AG04449 (cell line): Measurements from ENCODE around the gene SH3BGRL3.
"Not testable (repeated sequence)": the region's sequence is repeated elsewhere in the genome, so short reads cannot be mapped to it uniquely, and the experiment has no call there.

Experiments used
- CTCF ChIA-PET: fragments of 350-600 bp; formaldehyde crosslinking; extraction: SDS; loops from one replicate; lab custom pipeline; 2021; ENCODE audit warnings: antibody characterized with exemption; lab: Yijun Ruan, JAX
- POLR2A ChIA-PET: fragments of 400-600, 350-600 bp; formaldehyde crosslinking; extraction: SDS; loops from one replicate; lab custom pipeline; 2020; ENCODE audit warnings: antibody characterized with exemption, inconsistent platforms; lab: Yijun Ruan, JAX
- DNase-seq: peaks from one replicate; pipeline ENCODE4 v3.0.0-alpha.2; 2010; ENCODE audit warnings: low read depth, low spot score
- H3K4me3 ChIP-seq: 2 replicates; pipeline ENCODE4 v1.5.1; 2011; ENCODE audit warnings: low read depth, mild to moderate bottlenecking, control low read depth, low read length
- TF ChIP-seq, protein P1 (sequence below): IDR thresholded peaks from one replicate; pipeline ENCODE4 v1.5.1; 2011; ENCODE audit warnings: mild to moderate bottlenecking, moderate library complexity, low read length, control low read depth, inconsistent platforms; ENCODE audit not compliant: insufficient read depth; ENCODE audit errors: missing control alignments

SH3BGRL3 gene

DNA sequence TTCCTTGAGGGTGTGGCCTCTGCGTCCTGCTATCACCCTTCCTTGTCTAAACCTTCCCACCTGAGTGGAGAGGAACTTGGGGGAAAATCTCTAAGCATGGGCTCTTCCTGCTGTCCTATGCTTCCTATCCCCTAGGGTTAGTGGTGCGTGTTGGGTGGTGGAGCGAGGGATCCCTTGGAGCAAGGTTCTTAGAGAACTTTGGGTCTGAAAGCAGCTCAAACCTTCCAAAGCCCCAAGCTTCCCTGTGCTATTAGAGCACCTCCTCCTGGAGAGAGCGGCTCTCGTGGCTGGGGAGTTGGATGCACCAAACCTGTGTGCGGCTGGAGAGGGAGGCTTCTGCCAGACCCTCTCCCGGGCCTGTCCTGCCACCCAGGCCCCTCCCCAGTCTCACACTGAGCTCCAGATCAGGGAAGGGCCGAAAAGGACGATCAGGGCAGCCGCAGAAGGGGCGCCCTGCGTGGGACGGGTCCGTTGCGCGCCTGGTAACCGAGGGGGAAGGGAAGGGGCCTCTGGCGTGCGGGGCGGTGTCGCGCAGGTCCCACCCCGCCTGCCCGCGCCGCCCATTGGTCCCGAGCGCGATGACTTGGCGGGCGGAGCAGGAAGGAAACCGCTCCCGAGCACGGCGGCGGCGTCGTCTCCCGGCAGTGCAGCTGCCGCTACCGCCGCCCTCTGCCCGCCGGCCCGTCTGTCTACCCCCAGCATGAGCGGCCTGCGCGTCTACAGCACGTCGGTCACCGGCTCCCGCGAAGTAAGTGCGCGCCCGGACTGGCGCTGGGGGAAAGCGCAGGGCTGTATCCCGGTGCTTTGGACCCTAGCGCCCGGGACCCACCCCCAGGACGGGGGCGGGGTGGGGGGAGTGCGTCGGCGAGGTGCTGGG, at the start of gene SH3BGRL3:
Gene SH3BGRL3, plus strand, starts transcription at position 631 of the 877 bp plus-strand sequence. Its CDS starts 70 bp downstream, at position 701.
- H3K4me3 ChIP-seq = peak within 1 kb of the TSS; percentile 81
- TF ChIP-seq, protein P1, sequence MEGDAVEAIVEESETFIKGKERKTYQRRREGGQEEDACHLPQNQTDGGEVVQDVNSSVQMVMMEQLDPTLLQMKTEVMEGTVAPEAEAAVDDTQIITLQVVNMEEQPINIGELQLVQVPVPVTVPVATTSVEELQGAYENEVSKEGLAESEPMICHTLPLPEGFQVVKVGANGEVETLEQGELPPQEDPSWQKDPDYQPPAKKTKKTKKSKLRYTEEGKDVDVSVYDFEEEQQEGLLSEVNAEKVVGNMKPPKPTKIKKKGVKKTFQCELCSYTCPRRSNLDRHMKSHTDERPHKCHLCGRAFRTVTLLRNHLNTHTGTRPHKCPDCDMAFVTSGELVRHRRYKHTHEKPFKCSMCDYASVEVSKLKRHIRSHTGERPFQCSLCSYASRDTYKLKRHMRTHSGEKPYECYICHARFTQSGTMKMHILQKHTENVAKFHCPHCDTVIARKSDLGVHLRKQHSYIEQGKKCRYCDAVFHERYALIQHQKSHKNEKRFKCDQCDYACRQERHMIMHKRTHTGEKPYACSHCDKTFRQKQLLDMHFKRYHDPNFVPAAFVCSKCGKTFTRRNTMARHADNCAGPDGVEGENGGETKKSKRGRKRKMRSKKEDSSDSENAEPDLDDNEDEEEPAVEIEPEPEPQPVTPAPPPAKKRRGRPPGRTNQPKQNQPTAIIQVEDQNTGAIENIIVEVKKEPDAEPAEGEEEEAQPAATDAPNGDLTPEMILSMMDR = peak; percentile 75
- DNase-seq = no peak
- CTCF ChIA-PET = interaction anchor here (1.0 to 10.7 kb wide), 13 partner anchors 11 to 138 kb away, joined by 3 to 179 read pairs (median 6); partner anchors contain the start of genes CD52 and CEP85
- POLR2A ChIA-PET = interaction anchor here (0.7 to 1.6 kb wide), 4 partner anchors 9 to 99 kb away, joined by 3 to 6 read pairs (median 4); no protein-coding TSS in a partner anchor

DNA sequence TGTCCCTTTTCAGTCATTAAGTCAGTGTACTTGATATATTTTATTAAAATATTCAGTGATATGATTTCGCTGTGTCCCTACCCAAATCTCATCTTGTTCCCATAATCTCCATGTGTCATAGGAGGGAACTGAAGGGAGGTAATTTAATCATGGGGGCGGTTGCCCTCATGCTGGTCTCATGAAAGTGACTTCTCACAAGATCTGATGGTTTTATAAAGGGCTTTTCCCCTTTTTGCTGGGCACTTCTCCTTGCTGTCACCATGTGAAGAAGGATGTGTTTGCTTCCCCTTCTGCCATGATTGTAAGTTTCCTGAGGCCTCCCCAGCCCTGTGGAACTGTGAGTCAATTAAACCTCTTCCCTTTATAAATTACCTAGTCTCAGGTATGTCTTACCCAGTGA, 49.2 kb upstream of the SH3BGRL3 start:
- POLR2A ChIA-PET, DNase-seq, H3K4me3 ChIP-seq: not testable (repeated sequence)
- CTCF ChIA-PET = interaction anchor here (1.0 to 4.3 kb wide), 6 partner anchors 9 to 66 kb away, joined by 3 to 27 read pairs (median 5); no protein-coding TSS in a partner anchor

DNA sequence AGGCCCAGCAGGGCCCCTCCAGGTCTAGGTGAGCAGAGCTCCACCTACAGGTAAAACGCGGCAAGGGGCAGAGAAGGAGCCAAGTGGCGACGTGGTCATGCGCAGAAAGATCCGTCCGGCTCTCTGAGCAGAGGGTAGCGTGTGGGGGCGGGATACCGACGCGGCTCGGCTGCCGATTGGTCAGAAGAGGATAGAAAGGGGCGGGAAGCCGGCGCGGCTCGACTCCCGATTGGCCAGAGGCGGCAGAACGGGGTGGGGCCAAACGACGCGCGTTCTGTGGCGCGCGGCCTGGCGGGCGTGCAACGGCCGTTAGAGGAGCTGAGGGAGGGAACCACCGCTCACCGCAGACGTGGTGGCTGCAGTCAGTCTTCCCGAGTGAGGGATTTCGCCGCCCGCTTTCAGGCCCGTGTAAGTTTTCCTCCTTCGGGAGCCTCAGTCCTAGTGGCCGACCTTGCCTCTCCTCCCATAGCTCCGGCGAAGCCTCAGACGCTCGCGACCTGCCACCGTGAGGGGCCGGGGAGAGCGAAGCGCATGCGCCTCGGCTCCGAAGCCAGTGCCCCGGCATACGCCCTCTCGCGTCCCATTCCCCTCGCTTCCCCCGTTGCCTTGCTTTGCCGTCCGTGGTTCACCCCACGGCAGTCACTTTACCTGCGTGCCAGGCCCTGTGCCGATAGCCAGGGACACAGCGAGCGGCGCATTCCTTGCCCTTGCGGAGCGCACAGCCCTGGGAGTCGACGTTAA, 45.8 kb upstream of the SH3BGRL3 start, which contains the start of gene CEP85:
Gene CEP85, plus strand, starts transcription at position 298 of the 741 bp plus-strand sequence. CDS start 5,584 bp downstream, outside the sequence.
- TF ChIP-seq, protein P1 = peak; percentile 90
- peak within 1 kb of the TSS; percentile 100 for H3K4me3 ChIP-seq
- CTCF ChIA-PET = interaction anchor here (0.5 to 4.3 kb wide), 56 partner anchors 8 to 266 kb away, joined by 3 to 27 read pairs (median 5); partner anchors contain the start of genes C1orf232, CD52, CNKSR1 and SH3BGRL3
- peak; percentile 75 for DNase-seq
- POLR2A ChIA-PET = interaction anchor here (1.0 to 1.2 kb wide), 2 partner anchors 48 to 199 kb away, joined by 3 to 4 read pairs; no protein-coding TSS in a partner anchor

DNA sequence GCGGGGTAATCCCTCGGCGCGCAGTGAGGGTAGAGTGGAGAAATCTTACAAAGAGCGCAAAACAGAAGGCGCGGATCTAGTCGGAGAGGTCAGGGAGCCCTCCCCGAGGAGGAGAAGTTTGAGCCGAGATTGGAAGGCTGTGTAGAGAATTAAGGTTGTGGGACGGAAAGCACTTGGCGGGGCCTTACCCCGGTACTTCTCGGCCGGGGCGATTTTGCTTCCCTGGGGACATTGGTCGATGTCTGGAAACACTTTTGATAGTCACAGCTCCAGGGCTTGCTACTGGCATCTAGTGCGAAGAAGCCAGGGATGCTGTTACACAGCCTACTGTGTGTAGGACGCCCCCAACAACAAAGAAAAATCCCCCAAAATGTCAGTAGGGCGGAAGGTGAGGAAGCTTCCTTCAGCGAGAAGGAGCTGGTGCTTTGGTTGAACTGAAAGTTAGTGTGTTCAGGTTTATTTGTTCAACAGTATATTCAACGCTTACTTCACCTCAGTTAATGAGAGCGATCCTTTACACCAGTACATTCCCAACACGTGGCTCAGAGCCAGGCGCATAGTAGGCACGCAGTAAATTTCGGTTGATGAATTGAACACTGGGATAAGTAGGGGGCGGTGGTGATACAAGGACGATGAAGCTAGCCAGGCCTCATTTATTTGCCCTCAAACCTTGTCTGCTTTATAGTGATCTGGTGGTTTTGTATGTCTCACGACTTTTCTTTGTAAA, 45.1 kb upstream of the SH3BGRL3 start:
- CTCF ChIA-PET = interaction anchor here (0.5 to 4.3 kb wide), 51 partner anchors 7 to 265 kb away, joined by 3 to 27 read pairs (median 6); partner anchors contain the start of genes C1orf232, CD52, CNKSR1 and SH3BGRL3
- POLR2A ChIA-PET = interaction anchor here (1.1 kb wide), 1 partner anchor 46 kb away, joined by 3 read pairs; no protein-coding TSS in a partner anchor
- no peak for DNase-seq
- peak overlapping the region; percentile 100 for H3K4me3 ChIP-seq
- TF ChIP-seq, protein P1 = peak; percentile 6

DNA sequence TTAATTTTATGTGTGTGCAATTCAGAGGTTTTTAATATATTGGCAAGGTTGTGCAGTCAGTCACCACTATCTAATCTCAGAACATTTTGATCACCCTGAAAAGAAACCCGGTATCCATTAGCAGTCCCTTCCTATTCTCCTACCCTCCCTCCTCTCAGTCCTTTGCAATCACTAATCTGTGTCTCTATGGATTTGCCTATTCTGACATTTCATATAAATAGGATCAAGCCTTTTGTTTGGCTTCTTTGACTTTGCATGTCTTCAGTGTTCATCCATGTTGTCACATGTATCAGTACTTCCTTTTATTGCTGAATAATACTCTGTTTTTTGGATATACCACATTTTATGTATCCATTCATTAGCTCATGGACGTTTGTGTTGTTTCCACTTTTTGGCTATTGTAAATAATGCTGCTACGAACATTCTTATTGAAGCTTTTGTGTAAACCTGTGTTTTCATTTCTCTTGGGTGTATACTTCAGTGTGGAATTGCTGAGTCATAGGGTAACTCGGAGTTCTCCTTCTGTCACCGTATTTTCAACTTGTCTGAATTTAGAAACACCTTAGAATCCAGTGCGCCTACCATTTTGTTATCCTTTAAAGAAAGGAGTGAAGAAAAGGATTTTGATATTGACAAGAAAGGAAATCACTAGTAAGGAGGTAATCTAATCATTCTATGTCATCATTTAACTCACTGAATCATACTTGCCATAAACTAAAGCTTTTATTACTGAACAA, 42.5 kb upstream of the SH3BGRL3 start:
- TF ChIP-seq, protein P1 = no peak
- ChIA-PET POLR2A (no interaction called here), CTCF (interaction anchor here (0.6 to 2.4 kb wide), 5 partner anchors 12 to 126 kb away, joined by 3 to 11 read pairs (median 5); partner anchors contain the start of gene SH3BGRL3)
- H3K4me3 ChIP-seq = no peak overlapping the region
- DNase-seq = no peak
